ENCODE data around the gene VANGL2.
A peak's percentile ranks its signal among the peaks of the same experiment; 100 is the strongest.

The VANGL2 gene

GRCh38 chr1:160429125-160429561 lies 28.8 kb downstream of the VANGL2 start:
- peak in 1 of 2 donors; percentile 39 for DNase-seq

GRCh38 chr1:160429702-160430535 lies 29.6 kb downstream of the VANGL2 start:
- peak in 1 of 2 donors; percentile 64 for DNase-seq

- no peak for DNase-seq
Observed at GRCh38 chr1:160431006-160431405, 30.6 kb downstream of the VANGL2 start.

GRCh38 chr1:160431571-160431970 lies 31.2 kb downstream of the VANGL2 start:
- DNase-seq, result no peak

GRCh38 chr1:160432371-160432786 lies 32.0 kb downstream of the VANGL2 start:
- peak in 1 of 2 donors; percentile 71 for DNase-seq

- no peak for DNase-seq
Observed at GRCh38 chr1:160436966-160437365, 36.6 kb downstream of the VANGL2 start.

GRCh38 chr1:160437432-160438316 lies 37.3 kb downstream of the VANGL2 start:
- peak; percentile 32 to 72 for DNase-seq

GRCh38 chr1:160438317-160438918 lies 38.1 kb downstream of the VANGL2 start:
- no peak for DNase-seq

GRCh38 chr1:160438935-160439334 lies 38.6 kb downstream of the VANGL2 start:
- DNase-seq, result no peak

GRCh38 chr1:160439718-160440117 lies 39.4 kb downstream of the VANGL2 start:
- DNase-seq, result no peak

- no peak for DNase-seq
Observed at GRCh38 chr1:160446945-160447600, 46.7 kb downstream of the VANGL2 start.

GRCh38 chr1:160449494-160449893 lies 49.1 kb downstream of the VANGL2 start:
- DNase-seq, result no peak

GRCh38 chr1:160451119-160451858 lies 50.9 kb downstream of the VANGL2 start:
- DNase-seq, result no peak

GRCh38 chr1:160451859-160452232 lies 51.5 kb downstream of the VANGL2 start:
- no peak for DNase-seq

- peak in 1 of 2 donors; percentile 44 for DNase-seq
Observed at GRCh38 chr1:160453443-160453842, 53.1 kb downstream of the VANGL2 start.

GRCh38 chr1:160454371-160455152 lies 54.2 kb downstream of the VANGL2 start:
- no peak for DNase-seq

GRCh38 chr1:160455153-160455517 lies 54.8 kb downstream of the VANGL2 start:
- no peak for DNase-seq

GRCh38 chr1:160459056-160459455 lies 58.7 kb downstream of the VANGL2 start:
- no peak for DNase-seq

GRCh38 chr1:160459687-160460086 lies 59.3 kb downstream of the VANGL2 start:
- DNase-seq, result no peak

- DNase-seq, result peak; percentile 39 to 54
Observed at GRCh38 chr1:160460214-160460642, 59.9 kb downstream of the VANGL2 start.

GRCh38 chr1:160460683-160461287 lies 60.4 kb downstream of the VANGL2 start:
- DNase-seq, result peak in 1 of 2 donors; percentile 40

All from CD4-positive, alpha-beta T cell treated with Interleukin-4 for 1 hour (primary cell).